Kidney (tissue), 14 donors: ENCODE data around the gene PCSK1N. TPM values are rescaled to one million over a fixed set of nuclear protein-coding genes. Genes with fewer than 3 reads are reported as not detected.

Source experiments
- DNase-seq, 5 donors: peaks; one replicate each; pipeline ENCODE4 v3.0.0-alpha.2; 2013 to 2020
- FAIRE-seq: peaks from 2 replicates; lab custom pipeline; 2012; peaks lifted over from hg19 to GRCh38; lab: Jason Lieb, UNC
- H3K27ac ChIP-seq, 2 donors: one replicate each; pipeline ENCODE4 v1.7.0; 2013; ENCODE audit warnings: low read depth in 2 of 2, low read length in 2 of 2, inconsistent platforms in 1 of 2
- H3K27me3 ChIP-seq: one replicate; pipeline ENCODE4 v1.7.1; 2013; ENCODE audit warnings: low read length, inconsistent platforms; ENCODE audit not compliant: control insufficient read depth, insufficient read depth
- H3K36me3 ChIP-seq, 3 donors: one replicate each; pipeline versions ENCODE4 v1.7.0 to v1.7.1; 2013; ENCODE audit warnings: low read length in 3 of 3, control low read depth in 1 of 3, inconsistent platforms in 1 of 3; ENCODE audit not compliant: insufficient read depth in 3 of 3, control insufficient read depth in 2 of 3
- H3K4me1 ChIP-seq, 3 donors: one replicate each; pipeline versions ENCODE4 v1.7.0 to v1.7.1; 2013; ENCODE audit warnings: low read length in 3 of 3, inconsistent platforms in 1 of 3, low read depth in 1 of 3; ENCODE audit not compliant: control insufficient read depth in 2 of 3, insufficient read depth in 2 of 3
- H3K4me3 ChIP-seq, 3 donors: one replicate each; pipeline versions ENCODE4 v1.7.0 to v1.8.1; 2013; ENCODE audit warnings: low read length in 3 of 3, control low read depth in 1 of 3, inconsistent platforms in 1 of 3
- H3K9ac ChIP-seq, 3 donors: one replicate each; pipeline versions ENCODE4 v1.7.0 to v1.7.1; 2013; ENCODE audit warnings: low read length in 3 of 3, control low read depth in 1 of 3, inconsistent platforms in 1 of 3
- H3K9me3 ChIP-seq, 3 donors: one replicate each; pipeline versions ENCODE4 v1.7.0 to v1.7.1; 2013; ENCODE audit warnings: low read length in 3 of 3, control low read depth in 1 of 3, inconsistent platforms in 1 of 3; ENCODE audit not compliant: control insufficient read depth in 2 of 3, insufficient read depth in 1 of 3
- CTCF ChIP-seq: IDR thresholded peaks from 3 replicates; pipeline ENCODE4 v1.5.1; 2012; ENCODE audit warnings: mild to moderate bottlenecking, moderate library complexity, borderline replicate concordance; ENCODE audit not compliant: insufficient read depth; ENCODE audit errors: extremely low read depth
- intact Hi-C: fragments of 100-400 bp; cut with DNase I; formaldehyde crosslinking; loops from one replicate; pipeline ENCODE4 v1.11.1; 2022
- polyA plus RNA-seq: library from polyadenylated mRNA; stranded (reverse); fragments of 350-450 nt; fragmentation: Illumina TruSeq; extraction: RNeasy Lipid Tissue Mini Kit (QIAGEN cat#74804); gene quantifications from one replicate; pipeline ENCODE4 v1.2.3, GENCODE V29; 2014; ENCODE audit warnings: low read depth, low replicate concordance; ENCODE audit not compliant: insufficient read depth
- total RNA-seq: library from RNA; stranded (reverse); fragmentation: NEBNext Ultra II Directional; extraction: Animal tissue kit (Norgen Biotek cat#: 25700); gene quantifications from one replicate; pipeline ENCODE4 v1.2.1, GENCODE V29; 2021
- donor health status: control.
- donor health status: control.
- donor health status: control.
- donor health status: control.
- donor health status: control.
- donor health status: DM: yes; HTN: yes; CAD: no.
- donor health status: Normal renal cell carcinoma (clear cell type).

PCSK1N gene
- total and polyA plus RNA-seq, 2 donors from 2014 or later: 131 to 331 TPM

- Histone ChIP-seq H3K27ac (no peak overlapping the region), H3K9ac (no peak overlapping the region), H3K36me3 (no peaks in the 10 kb centered on the region), H3K4me3 (no peak overlapping the region), H3K4me1 (peaks cover 0 to 5% (median 2%) of the 10 kb centered on the region in 3 donors), H3K27me3 (no peaks in the 10 kb centered on the region), H3K9me3 (no peaks in the 10 kb centered on the region)
- DNase-seq (no peak), FAIRE-seq (no peak)
- intact Hi-C loops: no loop called here
- no peak for TF ChIP-seq CTCF
These were observed 37.1 kb downstream of the PCSK1N start for GRCh38 chrX:48798318-48798717.

DNA sequence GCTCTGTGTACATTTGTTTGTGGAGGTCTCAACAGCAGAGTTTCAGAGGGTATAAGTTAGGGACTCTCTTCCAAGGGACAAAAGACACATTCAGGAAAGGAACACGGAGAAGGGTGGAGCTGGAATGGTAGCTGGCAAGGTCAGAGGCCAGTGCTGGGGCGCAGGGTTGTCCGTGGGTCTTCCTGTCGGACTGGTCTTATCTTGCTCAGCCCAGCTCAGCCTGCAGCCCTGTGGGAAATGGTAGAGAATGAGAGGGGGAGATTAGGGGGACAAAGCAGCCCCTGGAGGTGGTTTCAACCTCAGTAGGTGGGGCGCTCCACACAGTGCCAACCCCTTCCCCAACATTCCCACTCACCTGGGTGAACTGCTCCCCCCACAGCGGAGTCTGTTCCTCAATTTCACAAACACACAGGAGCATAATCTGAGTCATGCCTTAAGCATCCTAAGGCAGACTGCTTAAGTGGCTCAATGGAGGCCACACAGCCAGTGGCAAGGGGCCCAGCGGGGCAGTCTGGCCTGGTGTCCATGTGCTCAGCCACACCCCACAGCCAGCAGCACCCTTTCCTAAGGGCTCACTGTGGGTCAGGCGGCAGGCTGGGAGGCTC, 40.4 kb downstream of the PCSK1N start:
- no peaks in the 10 kb centered on the region for H3K4me1 ChIP-seq
- H3K4me3 ChIP-seq: no peak overlapping the region
- no peak overlapping the region for H3K9ac ChIP-seq
- peak in 1 of 5 donors; percentile 77 for DNase-seq
- no peaks in the 10 kb centered on the region for H3K9me3 ChIP-seq
- no peaks in the 10 kb centered on the region for H3K27me3 ChIP-seq
- no peak for TF ChIP-seq CTCF
- no peak for FAIRE-seq
- no peak overlapping the region for H3K27ac ChIP-seq
- intact Hi-C loops: no loop called here
- no peaks in the 10 kb centered on the region for H3K36me3 ChIP-seq

- peak in 1 of 5 donors; percentile 33 for DNase-seq
- Histone ChIP-seq H3K27me3 (no peaks in the 10 kb centered on the region), H3K27ac (no peak overlapping the region), H3K9me3 (no peaks in the 10 kb centered on the region), H3K9ac (no peak overlapping the region), H3K4me1 (no peaks in the 10 kb centered on the region), H3K36me3 (no peaks in the 10 kb centered on the region), H3K4me3 (no peak overlapping the region)
- TF ChIP-seq CTCF: no peak
- FAIRE-seq: no peak
- intact Hi-C loops: no loop called here
These were observed 41.0 kb downstream of the PCSK1N start for GRCh38 chrX:48794340-48794910.
